ENCODE results near the gene VPS8.
"Not testable (repeated sequence)": the region's sequence is repeated elsewhere in the genome, so short reads cannot be mapped to it uniquely, and the experiment has no call there.

Gene VPS8

DNA sequence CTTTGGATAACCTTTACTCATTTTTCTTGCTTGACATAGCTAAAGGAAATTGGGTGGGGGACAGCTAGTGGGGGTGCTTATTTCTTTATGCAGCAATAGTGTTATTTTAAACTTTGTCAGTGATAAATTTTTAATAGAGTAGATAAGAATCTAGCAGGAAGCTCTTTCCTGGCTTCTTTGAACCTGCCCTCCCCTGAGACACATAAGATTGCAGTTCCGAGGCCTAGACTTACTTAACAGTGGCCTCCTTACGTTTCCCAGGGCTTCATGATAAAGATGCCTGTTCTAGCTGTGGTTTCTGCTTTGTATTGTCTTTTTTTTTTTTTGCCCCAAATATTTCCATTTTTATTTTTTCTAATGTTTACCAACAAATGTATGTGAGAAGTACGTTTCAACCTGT lies 170.1 kb downstream of the VPS8 start:
- DNase-seq (ENCODE audit: low read depth in 2 of 2) = no peak

DNA sequence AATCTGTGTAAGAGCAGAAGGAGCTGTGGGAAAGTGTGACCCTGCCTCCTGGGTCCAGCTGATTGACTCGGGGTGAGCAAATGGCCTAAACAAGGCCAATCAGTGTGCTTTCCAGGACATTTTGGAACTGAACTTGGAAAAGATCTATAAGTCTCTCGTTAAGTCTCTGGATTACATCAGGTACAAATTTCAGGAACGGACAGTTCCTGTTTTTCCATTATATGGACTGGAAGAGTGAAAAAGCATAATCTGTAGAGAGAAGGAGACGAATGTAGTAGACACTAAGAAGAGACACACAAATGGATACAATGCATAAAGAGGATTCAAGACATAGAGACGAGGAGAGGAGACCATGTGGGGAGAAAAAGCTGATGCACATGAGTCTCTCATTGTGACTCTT lies 173.6 kb downstream of the VPS8 start:
- DNase-seq (ENCODE audit: low read depth in 2 of 2) = no peak

DNA sequence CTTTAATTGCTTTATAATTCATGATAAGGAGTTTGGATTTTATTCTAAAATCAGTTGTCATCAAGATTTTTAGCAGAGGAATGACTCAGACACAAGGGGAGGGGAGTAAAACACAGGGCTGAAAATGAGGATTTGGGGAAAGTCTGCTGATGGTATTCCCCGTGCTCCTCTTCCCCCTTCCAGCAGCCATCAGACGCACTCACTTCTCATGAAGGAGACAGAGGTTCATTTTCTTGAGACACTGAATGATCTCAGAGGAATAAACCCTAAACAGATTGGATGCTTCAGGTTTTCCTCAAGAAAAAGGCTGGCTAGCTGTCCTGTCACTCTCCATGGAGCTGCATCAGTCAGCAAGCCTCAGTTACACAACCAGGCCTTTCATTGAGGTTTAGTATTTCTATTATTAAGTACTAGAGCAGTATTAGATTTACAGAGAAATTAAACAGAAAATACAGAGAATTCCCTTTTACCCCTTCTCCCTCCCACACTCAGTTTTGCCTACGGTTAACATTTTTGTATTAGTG lies 174.5 kb downstream of the VPS8 start:
- no peak for DNase-seq (ENCODE audit: low read depth in 2 of 2)

DNA sequence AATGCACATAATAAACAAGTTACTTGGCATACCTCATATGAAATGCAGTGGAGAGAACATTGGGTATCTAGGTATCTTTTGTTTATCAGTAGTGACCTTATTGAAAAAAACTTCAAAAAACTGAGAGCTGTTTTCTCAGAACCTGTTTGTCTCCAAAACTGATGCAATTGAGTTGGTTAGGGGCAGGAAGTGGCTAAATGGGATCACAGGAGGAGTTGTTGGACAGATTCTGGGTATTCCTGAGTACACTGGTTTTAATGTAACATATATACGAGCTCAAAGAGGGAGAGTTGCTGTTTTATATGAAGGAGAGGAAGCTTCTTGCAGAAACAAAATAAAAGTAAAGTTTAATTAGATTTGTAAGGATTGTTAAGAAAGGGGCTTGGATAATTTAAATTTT lies 181.4 kb downstream of the VPS8 start:
- DNase-seq (ENCODE audit: low read depth in 2 of 2) = no peak

DNA sequence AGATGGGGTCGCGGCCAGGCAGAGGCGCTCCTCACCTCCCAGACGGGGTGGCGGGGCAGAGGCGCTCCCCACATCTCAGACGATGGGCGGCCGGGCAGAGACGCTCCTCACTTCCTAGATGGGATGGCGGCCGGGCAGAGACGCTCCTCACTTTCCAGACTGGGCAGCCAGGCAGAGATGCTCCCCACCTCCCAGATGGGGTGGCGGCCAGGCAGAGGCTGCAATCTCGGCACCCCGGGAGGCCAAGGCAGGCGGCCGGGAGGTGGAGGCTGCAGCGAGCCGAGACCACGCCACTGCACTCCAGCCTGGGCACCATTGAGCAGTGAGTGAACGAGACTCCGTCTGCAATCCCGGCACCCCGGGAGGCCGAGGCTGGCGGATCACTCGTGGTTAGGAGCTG lies 191.9 kb downstream of the VPS8 start:
- DNase-seq (ENCODE audit: low read depth in 2 of 2) = not testable (repeated sequence)

DNA sequence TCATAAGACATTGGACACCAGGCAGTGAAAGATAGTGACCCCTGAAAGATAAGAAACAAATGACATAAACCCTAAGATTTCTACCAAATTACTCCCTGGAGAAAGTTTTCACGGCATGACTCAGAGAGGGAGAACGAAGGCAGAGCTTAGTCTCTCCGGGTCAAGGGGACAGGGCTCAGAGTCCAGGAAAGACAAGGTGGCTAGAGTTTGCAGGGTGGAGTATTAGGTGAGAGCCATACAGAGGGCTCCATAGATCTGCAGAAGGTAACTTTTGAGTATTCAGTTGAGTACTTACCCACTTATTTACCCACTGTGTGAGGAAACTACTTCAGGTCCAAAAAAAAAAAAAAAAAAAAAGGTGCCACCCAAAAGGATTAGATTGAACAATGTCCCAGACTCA lies 197.7 kb downstream of the VPS8 start:
- DNase-seq (ENCODE audit: low read depth in 2 of 2) = no peak

DNA sequence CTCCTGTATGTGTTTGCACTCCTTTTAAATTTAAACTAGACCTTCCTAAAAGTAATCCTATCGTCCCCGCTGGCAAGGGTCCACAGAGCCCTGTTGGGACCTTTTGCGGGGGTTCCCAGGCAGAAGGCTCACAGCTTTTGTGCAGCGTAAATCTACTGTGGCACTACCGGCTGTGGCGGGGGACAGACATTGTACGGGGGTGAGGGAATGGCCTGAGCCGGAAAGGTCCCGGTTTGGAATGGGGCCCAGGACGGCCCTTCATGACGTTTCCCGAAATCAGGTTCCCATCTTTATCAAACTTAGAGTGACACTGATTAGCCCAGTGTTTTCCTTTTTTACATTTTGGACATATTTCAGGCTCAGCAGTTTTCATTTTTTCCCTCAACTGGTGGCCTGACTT lies 205.6 kb downstream of the VPS8 start:
- not testable (repeated sequence) for DNase-seq (ENCODE audit: low read depth in 2 of 2)

DNA sequence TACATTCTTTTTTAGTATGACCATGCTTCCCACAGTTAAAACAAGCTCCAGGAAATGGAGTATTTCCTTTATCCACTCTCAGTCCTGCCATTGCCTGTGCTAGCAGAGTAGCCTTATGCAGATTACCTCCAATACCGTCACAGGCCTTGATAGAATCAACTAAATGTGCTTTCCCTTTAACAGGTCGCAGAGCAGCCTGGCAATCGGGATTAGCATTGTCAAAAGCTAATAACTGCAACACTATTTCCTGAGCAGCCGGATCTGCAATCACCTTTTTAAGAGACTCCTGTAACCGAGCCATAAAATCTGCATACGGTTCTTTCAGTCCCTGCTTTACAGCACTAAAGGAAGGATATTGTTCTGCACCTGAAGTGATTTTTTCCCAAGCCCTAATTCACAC lies 206.0 kb downstream of the VPS8 start:
- not testable (repeated sequence) for DNase-seq (ENCODE audit: low read depth in 2 of 2)

DNA sequence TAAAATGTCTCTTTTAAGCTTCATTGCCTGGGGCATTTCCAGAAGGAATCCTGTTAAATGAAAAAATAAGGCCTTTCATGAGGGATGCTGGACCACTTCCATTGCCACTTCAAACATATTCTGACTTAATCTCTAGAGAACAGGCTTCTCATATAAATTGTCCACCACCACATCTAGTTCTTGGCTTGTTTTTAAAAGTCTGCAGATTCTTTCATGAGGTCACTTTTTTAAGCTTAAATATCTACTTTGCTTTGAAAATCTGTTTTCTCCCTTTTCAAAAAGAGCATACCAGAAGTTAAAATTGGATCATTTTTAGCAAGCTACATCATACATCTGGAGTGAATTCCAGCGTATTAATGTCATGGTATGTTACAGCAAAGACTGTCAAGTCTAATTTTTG lies 209.3 kb downstream of the VPS8 start:
- no peak for DNase-seq (ENCODE audit: low read depth in 2 of 2)

DNA sequence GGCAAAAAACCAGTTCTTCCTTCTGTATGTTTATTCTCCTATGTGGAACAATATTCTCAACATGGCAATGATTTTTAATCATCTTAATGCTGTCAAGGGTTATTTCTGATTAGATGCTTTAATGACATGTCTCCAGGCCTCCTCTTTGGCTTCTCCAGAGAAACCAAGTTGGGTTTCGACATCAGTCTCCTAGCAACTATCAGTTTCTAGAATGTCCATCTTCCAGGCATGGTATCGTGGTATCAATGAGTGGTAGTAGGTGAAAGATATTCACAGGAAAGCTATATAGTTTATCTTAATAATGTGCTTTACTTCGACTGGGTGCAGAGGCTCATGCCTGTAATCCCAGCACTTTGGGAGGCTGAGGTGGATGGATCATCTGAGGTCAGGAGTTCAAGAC lies 212.4 kb downstream of the VPS8 start:
- DNase-seq (ENCODE audit: low read depth in 2 of 2) = no peak

DNA sequence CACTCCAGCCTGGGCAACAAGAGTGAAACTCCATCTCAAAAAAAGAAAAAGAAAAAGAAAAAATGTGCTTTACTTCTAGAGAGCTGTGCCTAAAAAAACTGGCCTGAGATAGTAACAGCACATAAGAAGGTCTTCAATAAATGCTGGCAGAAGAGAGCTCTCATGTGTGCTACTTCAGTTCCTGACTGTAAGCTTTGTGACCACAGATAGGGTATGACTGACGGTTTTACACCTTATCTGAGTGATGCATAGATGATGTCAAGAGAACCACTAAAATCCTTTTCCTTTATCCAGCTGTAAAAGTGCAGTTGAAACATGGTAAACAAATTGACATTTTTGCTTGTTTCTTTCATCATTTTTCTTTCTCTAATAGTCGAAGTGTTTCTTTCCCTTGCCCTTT lies 213.0 kb downstream of the VPS8 start:
- no peak for DNase-seq (ENCODE audit: low read depth in 2 of 2)

DNA sequence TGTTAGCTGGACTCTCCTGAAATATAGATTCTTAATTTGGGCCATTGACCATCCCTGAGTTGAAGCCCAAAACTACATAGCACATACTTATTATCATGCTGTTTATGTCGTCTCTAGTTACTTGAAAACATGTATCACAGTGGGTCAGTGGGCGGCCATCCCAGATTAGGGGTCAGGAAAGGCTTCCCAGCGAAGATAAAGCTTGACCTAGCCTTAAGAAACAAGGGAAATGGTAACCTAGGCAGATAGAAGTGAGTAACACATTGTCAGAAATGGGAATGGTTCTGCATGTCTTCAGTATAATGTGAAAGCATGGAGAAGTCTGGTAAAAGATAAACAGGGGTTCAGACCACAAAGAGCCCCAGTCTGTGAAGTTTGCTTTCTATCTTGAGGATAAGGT lies 216.2 kb downstream of the VPS8 start:
- DNase-seq (ENCODE audit: low read depth in 2 of 2) = no peak

DNA sequence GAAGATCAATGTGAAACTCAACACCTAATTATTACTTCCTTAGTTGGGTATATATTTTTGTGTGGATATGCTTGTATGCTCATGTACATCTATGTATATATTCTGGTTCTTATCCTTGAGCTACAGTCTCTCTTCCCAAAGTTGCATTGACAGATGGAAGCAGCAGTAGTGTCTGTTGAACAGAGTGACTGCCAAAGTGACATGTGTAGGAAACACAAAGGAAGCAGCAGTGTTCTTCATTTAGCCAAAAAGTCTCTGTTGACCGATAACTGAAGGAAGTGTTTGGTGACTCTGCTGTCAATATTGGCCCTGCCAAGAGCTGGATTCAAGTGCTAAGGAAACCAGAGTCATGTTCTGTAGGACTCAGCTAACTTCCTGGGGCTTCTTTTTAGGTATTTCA lies 217.1 kb downstream of the VPS8 start:
- no peak for DNase-seq (ENCODE audit: low read depth in 2 of 2)

DNA sequence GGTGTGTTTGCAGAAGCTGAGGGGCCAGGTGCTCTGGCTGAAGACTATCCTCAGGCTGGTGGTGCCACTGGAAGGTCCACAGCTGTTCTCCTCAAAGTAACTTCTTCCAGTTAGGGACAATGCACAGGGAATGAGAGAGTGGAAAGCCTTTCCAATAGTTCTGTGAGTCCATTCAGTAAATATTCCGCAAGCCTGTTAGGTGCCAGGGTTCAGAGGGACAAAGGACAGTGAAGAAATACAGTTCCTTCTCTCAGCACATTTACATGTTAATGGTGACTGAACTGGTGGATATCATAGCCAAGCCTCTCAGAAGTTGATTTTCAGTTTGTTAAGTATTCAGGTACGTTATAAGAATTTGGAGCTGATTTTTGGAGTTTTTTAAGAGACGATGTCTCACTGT lies 218.4 kb downstream of the VPS8 start:
- DNase-seq (ENCODE audit: low read depth in 2 of 2) = no peak

DNA sequence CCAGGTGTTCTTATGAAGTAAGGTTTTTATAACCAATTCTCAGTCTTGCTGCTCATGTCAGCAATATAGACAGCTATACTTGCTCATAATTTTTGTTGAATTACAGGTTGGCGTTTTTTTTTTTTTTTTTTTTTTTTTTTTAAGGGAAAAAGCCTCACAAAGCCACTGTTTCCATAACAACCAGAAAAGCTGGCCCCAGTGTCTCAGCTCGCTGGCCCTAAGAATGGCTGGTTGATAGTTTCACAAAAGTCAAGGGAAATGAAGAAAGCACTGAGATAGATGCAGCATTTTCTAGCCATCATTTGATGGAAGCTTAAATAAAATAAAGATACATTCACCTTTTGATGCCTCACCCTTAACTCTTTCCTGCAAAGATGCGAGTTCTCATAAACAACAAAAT lies 219.0 kb downstream of the VPS8 start:
- DNase-seq (ENCODE audit: low read depth in 2 of 2) = no peak

DNA sequence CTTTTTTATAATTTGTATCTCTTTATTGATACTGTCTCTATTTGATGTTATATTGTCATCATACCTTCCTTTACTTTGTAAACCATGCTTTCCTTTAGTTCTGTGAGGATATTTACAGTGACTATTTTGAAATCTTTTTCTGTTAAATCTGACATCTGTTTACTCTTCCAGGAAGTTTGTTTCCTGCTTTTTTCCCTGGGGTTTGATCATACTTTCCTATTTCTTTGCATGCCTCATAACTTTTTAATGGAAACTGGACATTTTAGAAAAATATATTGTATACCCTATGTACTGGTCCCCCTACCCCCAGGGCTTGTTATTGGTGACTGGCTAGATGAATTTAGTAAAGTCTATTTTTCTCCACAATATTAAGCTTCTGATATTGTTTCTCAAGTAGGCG lies 225.8 kb downstream of the VPS8 start:
- DNase-seq (ENCODE audit: low read depth in 2 of 2) = no peak

DNA sequence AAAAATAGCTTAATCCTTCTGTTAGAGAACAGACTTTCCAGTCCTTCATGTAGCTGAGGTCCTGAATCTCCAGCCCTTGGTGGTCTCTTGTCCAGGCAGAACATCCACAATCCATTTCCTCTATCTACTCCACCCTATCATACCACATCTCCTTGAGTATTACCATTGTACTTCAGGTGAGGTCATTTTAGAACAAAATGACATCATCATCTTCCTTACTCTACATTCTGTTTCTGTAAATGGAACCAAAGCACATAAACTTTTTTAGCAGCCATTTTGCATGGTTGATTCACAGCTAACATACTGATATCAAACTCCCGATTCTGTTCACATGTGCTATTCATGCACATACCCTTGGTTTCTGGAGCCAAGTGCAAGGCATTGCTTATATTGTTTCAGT lies 228.5 kb downstream of the VPS8 start:
- no peak for DNase-seq (ENCODE audit: low read depth in 2 of 2)

DNA sequence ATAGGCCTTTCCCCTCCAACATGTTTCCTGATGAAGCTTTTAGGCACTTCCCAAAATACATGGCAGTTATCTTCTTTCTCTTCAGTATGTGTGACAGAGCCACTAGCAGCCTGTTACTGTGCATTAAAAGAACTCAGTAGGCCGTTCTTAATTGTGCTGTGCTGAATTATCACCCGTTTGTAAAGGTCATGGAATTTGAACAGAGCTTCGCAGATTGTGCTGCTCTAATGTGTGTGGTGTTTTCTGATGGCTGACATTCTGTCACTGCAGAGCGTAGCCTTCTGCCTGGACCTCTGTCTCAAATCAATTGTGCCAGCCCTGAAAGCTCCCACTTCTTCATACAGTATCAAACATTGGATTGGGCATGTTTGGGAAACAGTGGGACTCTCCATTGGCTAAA lies 229.6 kb downstream of the VPS8 start:
- no peak for DNase-seq (ENCODE audit: low read depth in 2 of 2)

DNA sequence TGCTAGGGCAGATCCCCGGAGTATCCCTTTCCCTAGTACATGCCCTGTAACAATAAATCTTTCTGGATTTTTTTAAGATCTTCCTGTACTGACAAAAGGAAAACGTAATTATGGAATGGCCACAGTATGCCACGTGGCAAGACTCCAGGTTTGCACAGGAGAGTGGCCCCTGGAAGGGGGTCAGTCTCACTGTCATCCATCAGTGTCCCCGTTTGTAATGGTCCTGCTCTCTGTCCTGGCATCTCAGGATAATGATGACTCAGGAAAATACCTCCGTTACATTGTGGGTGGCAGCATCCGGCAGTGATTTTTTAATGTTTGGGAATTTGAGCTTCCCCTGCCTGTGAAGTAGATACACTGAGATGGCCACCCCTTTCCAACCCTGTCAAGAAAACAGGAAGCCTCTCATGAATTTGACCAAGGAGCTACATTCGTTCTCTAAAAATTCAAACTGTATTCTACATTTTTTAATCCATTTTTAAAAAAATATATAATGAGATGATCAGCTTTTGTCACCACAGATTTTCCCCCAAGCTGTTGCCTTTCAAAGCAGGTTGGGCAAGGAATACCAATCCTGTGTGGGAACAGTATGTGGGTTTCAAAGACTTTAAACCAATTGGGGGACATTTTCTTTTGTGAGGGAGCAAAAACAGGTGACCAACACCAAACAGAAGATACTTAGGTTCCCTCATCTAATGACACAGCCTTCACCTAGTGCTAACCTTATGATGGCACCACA lies 230.5 kb downstream of the VPS8 start:
- no peak for DNase-seq (ENCODE audit: low read depth in 2 of 2)

DNA sequence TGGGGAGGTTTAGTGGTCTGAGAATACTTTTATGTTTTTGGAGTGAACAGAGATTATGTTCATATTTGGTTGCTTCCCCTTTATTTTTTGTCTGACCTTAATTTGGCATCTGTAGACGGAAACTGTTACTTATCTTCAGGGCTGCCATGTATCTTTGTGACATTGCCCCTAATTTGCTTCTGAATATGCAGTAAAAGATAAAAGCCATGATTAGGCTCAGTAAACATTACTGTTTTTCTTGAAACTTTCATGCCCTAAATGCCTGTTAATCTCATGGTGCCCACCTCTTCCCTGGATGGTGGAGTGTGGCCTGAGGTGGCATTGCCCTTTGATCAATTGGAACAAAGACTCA lies 234.2 kb downstream of the VPS8 start:
- DNase-seq (ENCODE audit: low read depth in 2 of 2) = no peak

DNA sequence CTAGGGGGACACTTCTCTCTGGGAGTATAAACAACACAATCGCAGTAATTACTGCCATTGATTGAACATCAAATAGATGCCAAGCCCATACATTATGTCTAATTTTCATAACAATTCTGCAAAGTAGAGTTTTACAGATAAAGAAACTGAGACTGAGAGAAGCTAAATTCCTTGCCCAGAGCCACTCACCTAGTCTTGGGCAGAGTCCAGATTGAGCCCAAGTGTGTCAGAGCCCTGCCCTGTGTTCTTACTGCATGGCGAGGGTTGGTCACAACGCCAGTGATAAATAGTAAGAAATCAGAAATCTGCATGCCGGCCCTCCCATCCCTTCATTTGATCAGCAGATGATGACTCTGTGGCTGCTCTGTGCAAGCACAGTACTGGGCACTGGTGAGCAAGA lies 234.6 kb downstream of the VPS8 start:
- no peak for DNase-seq (ENCODE audit: low read depth in 2 of 2)

DNA sequence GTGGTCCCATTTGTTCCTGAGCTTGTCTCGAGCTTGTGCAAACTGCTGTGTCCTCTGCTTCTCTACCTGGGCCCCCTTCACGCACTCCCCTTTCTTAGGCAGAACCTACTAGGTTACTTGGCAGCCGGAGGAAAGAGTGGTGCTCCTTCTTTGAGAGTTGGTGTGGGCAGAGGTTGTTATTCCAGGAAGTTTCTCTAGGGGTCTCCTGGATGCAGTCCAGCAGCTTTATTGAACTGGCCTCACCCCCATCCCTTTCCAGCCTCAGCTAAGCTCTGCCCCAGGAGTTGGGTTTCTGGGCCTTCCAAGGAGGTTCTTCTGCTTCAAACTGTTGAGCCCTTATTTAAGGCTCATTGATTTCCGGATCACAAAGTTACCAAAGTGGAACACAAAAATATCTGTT lies 237.7 kb downstream of the VPS8 start:
- no peak for DNase-seq (ENCODE audit: low read depth in 2 of 2)

DNA sequence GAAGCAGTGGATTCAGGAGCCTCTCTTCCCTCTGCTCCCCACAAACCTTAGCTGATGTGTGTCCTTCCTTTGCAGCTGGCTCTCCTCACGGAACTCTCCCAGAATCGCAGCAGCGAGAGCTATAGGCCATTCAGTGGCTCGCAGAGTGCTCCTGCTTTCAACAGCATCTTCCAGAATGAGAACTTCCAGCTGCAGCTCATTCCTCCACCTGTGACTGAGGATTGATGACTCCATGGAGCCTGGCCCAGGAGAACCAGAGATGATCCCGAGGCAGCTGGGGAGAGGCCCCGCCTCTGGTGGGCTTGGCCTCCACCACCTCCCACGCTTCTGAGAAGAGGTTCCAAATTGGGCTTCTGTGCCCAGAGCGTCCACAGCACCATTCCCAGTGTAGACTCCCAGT lies 239.8 kb downstream of the VPS8 start:
- DNase-seq (ENCODE audit: low read depth in 2 of 2) = no peak

DNA sequence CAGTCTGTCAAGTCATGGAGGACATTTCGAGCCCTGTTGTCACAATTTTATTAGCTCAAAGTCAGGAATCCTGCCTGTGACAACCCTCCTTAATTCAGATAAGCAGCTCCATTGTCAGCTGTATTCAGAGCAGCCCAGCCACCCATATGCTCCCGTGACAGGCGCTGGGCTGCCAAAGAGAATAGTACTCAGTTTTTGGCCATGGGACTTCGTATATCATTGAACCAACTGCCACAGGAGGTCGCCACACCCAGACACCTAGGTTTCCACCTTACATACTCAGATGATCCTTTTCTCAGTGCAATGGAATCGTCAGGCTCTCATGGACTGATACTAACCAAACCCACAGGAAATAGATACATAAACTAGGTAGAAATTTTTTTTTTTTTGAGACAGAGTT lies 240.7 kb downstream of the VPS8 start:
- DNase-seq (ENCODE audit: low read depth in 2 of 2) = no peak
